ENCODE results near the gene STAT1.

The STAT1 gene

DNA sequence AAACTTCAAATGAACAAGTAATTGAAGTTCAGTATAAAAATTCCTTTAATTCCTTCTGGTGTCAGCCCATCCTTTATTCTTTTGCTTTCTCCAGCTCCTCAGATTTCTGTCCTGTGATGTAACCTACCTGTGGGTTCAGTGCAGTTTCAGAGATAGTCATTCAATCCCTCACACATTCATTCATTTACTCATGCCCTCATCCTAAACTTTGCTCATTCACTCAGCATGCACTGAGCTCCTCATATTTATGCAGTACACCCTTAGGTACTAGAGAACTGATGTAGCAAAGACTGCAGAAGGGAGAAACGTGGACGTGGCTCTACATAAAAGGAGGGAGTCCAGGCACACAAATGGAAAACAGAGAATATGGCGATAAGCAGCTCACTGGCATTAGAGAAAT is 45.3 kb upstream of the STAT1 start (continued):
- TF ChIP-seq, protein P1, sequence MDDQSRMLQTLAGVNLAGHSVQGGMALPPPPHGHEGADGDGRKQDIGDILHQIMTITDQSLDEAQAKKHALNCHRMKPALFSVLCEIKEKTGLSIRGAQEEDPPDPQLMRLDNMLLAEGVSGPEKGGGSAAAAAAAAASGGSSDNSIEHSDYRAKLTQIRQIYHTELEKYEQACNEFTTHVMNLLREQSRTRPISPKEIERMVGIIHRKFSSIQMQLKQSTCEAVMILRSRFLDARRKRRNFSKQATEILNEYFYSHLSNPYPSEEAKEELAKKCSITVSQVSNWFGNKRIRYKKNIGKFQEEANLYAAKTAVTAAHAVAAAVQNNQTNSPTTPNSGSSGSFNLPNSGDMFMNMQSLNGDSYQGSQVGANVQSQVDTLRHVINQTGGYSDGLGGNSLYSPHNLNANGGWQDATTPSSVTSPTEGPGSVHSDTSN (CRISPR knock-in tag; IDR thresholded peaks at IDR 0.05): no peak
- TF ChIP-seq, protein P2, sequence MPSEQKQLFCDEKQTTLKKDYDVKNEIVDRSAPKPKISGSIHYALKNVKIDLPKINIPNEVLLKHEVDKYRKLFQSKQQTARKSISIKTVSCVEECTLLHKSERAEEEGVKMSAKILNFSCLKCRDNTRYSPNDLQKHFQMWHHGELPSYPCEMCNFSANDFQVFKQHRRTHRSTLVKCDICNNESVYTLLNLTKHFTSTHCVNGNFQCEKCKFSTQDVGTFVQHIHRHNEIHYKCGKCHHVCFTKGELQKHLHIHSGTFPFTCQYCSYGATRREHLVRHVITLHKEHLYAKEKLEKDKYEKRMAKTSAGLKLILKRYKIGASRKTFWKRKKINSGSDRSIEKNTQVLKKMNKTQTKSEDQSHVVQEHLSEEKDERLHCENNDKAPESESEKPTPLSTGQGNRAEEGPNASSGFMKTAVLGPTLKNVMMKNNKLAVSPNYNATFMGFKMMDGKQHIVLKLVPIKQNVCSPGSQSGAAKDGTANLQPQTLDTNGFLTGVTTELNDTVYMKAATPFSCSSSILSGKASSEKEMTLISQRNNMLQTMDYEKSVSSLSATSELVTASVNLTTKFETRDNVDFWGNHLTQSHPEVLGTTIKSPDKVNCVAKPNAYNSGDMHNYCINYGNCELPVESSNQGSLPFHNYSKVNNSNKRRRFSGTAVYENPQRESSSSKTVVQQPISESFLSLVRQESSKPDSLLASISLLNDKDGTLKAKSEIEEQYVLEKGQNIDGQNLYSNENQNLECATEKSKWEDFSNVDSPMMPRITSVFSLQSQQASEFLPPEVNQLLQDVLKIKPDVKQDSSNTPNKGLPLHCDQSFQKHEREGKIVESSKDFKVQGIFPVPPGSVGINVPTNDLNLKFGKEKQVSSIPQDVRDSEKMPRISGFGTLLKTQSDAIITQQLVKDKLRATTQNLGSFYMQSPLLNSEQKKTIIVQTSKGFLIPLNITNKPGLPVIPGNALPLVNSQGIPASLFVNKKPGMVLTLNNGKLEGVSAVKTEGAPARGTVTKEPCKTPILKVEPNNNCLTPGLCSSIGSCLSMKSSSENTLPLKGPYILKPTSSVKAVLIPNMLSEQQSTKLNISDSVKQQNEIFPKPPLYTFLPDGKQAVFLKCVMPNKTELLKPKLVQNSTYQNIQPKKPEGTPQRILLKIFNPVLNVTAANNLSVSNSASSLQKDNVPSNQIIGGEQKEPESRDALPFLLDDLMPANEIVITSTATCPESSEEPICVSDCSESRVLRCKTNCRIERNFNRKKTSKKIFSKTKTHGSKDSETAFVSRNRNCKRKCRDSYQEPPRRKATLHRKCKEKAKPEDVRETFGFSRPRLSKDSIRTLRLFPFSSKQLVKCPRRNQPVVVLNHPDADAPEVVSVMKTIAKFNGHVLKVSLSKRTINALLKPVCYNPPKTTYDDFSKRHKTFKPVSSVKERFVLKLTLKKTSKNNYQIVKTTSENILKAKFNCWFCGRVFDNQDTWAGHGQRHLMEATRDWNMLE (tag by site-specific recombination; conservative IDR thresholded peaks at IDR 0.05; ENCODE audit: low read depth): no peak

DNA sequence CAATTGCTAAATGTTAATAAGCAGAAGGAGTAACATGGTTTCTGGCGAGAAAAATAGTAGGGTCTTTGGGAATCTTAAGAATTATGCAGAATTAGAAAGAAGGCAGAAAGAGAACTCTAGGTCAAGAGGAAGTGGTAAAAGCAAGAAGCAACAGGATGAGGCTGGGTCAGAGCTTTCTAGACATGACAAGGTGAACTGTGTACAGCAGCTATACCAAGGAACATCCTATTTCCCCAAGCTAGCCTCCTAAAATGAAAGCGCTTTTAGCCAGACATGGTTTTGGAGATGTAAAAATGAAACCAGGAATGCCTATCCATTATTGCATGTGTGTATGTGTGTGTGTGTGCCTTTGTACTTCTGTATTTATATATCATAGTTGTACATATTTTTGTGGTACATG is 42.3 kb upstream of the STAT1 start:
- Histone ChIP-seq H3K27ac (ENCODE audit: extremely low read depth, low read depth, low read length) (no peak overlapping the region), H3K4me1 (ENCODE audit: control insufficient read depth, insufficient read depth, low read length) (no peaks in the 10 kb centered on the region), H3K4me3 (ENCODE audit: low read depth, low read length) (no peak overlapping the region), H3K9me3 (ENCODE audit: control insufficient read depth, insufficient read depth, low read depth, low read length) (no peaks in the 10 kb centered on the region), H3K36me3 (ENCODE audit: control insufficient read depth in 2 of 2, insufficient read depth in 1 of 2, low read length in 2 of 2) (no peaks in the 10 kb centered on the region)
- TF ChIP-seq ZNF37A (tag by site-specific recombination; IDR thresholded peaks at IDR 0.05) (no peak), ZNF114 (tag by site-specific recombination; IDR thresholded peaks at IDR 0.05) (no peak), ZFHX2 (tag by site-specific recombination; conservative IDR thresholded peaks at IDR 0.05) (no peak), ZNF48 (tag by site-specific recombination; IDR thresholded peaks at IDR 0.05) (no peak), ZNF416 (tag by site-specific recombination; IDR thresholded peaks at IDR 0.05) (no peak), KLF16 (tag by site-specific recombination; IDR thresholded peaks at IDR 0.05) (no peak), SETDB1 (IDR thresholded peaks at IDR 0.05; ENCODE audit: insufficient read length, low read length) (no peak), SP3 (tag by site-specific recombination; IDR thresholded peaks at IDR 0.05) (no peak), GLIS2 (tag by site-specific recombination; IDR thresholded peaks at IDR 0.05) (no peak), ZXDB (tag by site-specific recombination; IDR thresholded peaks at IDR 0.05) (no peak), BCL11B (tag by site-specific recombination; IDR thresholded peaks at IDR 0.05; ENCODE audit: low read depth) (no peak), ZNF138 (tag by site-specific recombination; IDR thresholded peaks at IDR 0.05; ENCODE audit: borderline replicate concordance) (no peak), ZNF76 (tag by site-specific recombination; IDR thresholded peaks at IDR 0.05; ENCODE audit: borderline replicate concordance, low read depth) (no peak), ZIC2 (tag by site-specific recombination; IDR thresholded peaks at IDR 0.05) (no peak), MYNN (tag by site-specific recombination; IDR thresholded peaks at IDR 0.05; ENCODE audit: borderline replicate concordance) (no peak), SALL2 (tag by site-specific recombination; IDR thresholded peaks at IDR 0.05; ENCODE audit: borderline replicate concordance) (no peak), ZNF837 (tag by site-specific recombination; IDR thresholded peaks at IDR 0.05) (no peak)
- TF ChIP-seq, protein P3, sequence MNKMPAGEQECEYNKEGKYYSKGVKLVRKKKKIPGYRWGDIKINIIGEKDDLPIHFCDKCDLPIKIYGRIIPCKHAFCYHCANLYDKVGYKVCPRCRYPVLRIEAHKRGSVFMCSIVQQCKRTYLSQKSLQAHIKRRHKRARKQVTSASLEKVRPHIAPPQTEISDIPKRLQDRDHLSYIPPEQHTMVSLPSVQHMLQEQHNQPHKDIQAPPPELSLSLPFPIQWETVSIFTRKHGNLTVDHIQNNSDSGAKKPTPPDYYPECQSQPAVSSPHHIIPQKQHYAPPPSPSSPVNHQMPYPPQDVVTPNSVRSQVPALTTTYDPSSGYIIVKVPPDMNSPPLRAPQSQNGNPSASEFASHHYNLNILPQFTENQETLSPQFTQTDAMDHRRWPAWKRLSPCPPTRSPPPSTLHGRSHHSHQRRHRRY (tag by site-specific recombination; IDR thresholded peaks at IDR 0.05): no peak
- TF ChIP-seq, protein P4, sequence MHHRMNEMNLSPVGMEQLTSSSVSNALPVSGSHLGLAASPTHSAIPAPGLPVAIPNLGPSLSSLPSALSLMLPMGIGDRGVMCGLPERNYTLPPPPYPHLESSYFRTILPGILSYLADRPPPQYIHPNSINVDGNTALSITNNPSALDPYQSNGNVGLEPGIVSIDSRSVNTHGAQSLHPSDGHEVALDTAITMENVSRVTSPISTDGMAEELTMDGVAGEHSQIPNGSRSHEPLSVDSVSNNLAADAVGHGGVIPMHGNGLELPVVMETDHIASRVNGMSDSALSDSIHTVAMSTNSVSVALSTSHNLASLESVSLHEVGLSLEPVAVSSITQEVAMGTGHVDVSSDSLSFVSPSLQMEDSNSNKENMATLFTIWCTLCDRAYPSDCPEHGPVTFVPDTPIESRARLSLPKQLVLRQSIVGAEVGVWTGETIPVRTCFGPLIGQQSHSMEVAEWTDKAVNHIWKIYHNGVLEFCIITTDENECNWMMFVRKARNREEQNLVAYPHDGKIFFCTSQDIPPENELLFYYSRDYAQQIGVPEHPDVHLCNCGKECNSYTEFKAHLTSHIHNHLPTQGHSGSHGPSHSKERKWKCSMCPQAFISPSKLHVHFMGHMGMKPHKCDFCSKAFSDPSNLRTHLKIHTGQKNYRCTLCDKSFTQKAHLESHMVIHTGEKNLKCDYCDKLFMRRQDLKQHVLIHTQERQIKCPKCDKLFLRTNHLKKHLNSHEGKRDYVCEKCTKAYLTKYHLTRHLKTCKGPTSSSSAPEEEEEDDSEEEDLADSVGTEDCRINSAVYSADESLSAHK (tag by site-specific recombination; IDR thresholded peaks at IDR 0.05): no peak
- TF ChIP-seq, protein P5, sequence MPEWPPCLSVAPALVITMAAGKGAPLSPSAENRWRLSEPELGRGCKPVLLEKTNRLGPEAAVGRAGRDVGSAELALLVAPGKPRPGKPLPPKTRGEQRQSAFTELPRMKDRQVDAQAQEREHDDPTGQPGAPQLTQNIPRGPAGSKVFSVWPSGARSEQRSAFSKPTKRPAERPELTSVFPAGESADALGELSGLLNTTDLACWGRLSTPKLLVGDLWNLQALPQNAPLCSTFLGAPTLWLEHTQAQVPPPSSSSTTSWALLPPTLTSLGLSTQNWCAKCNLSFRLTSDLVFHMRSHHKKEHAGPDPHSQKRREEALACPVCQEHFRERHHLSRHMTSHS (tag by site-specific recombination; IDR thresholded peaks at IDR 0.05): no peak
- ChIA-PET POLR2A (no interaction called here), CTCF (no interaction called here)

All from HEK293 (cell line).